ES-I3 (cell line): ENCODE data around the gene IL2RG.

Experiments
- H3K36me3 ChIP-seq: 2 replicates; pipeline ENCODE4 v1.6.1; 2013; ENCODE audit warnings: mild to moderate bottlenecking, low read length, control low read depth, moderate library complexity; ENCODE audit not compliant: insufficient read depth
- H3K4me1 ChIP-seq: 2 replicates; pipeline ENCODE4 v1.6.1; 2013; ENCODE audit warnings: mild to moderate bottlenecking, control low read depth, low read length; ENCODE audit not compliant: insufficient read depth
- H3K9ac ChIP-seq: 2 replicates; pipeline ENCODE4 v1.6.1; 2013; ENCODE audit warnings: low read depth, mild to moderate bottlenecking, low read length, moderate library complexity
- H3K9me3 ChIP-seq: 2 replicates; pipeline ENCODE4 v1.6.1; 2013; ENCODE audit warnings: mild to moderate bottlenecking, low read length, moderate library complexity; ENCODE audit not compliant: control insufficient read depth, insufficient read depth

IL2RG gene

DNA sequence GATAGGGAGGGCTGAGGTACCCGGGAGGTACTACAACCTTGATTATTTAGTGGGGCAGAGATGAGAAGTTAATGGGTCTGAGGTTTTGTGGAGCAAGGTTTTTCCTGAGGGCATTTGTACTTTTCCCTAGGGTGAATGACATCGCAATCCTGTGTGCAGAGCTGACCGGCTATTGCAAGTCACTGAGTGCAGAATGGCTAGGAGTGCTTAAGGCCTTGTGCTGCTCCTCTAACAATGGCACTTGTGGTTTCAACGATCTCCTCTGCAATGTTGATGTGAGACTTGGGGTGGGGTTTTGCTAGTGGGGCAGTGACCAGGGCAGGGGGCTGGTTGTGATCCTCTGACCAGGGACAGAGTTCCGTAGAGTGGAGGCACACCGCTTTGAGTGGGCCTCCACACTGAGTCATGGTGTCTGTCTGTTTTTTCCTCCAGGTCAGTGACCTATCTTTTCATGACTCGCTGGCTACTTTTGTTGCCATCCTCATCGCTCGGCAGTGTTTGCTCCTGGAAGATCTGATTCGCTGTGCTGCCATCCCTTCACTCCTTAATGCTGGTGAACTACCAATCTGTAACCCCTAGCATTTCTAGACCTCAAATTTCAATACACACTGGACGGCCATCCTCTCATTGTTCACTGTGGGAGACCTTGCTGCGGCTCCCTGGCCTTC, 16.9 kb upstream of the IL2RG start:
- Histone ChIP-seq H3K9ac (no peak overlapping the region), H3K36me3 (no peaks in the 10 kb centered on the region), H3K4me1 (peaks cover 11% of the 10 kb centered on the region), H3K9me3 (no peaks in the 10 kb centered on the region)

DNA sequence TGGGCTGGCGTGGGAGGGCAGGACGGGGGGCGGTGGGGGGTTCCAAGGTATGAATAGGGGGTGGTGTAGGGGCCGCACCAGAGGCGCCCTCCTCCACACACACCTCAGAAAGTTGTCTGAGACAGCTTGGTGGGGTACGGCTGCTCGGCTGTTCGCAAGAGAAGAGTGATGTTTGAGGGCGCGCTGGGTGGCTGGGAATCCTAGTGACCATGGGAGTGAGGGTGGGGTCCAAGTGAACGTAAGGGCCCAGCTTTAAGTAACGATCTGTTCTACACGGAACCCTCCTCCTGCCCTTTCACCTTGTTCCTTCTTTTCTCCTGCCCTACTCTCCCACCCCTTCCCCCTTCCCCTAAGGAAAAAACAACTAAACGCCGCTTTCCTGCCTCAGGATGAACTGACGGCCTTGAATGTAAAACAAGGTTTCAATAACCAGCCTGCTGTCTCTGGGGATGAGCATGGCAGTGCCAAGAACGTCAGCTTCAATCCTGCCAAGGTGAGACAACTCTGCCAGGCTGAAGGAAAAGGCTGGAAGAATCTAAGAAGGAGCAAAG, 7.7 kb upstream of the IL2RG start:
- Histone ChIP-seq H3K9me3 (no peaks in the 10 kb centered on the region), H3K36me3 (no peaks in the 10 kb centered on the region; the same call in 1 of the 2 replicates), H3K4me1 (no peaks in the 10 kb centered on the region), H3K9ac (peak overlapping the region; percentile 79)

DNA sequence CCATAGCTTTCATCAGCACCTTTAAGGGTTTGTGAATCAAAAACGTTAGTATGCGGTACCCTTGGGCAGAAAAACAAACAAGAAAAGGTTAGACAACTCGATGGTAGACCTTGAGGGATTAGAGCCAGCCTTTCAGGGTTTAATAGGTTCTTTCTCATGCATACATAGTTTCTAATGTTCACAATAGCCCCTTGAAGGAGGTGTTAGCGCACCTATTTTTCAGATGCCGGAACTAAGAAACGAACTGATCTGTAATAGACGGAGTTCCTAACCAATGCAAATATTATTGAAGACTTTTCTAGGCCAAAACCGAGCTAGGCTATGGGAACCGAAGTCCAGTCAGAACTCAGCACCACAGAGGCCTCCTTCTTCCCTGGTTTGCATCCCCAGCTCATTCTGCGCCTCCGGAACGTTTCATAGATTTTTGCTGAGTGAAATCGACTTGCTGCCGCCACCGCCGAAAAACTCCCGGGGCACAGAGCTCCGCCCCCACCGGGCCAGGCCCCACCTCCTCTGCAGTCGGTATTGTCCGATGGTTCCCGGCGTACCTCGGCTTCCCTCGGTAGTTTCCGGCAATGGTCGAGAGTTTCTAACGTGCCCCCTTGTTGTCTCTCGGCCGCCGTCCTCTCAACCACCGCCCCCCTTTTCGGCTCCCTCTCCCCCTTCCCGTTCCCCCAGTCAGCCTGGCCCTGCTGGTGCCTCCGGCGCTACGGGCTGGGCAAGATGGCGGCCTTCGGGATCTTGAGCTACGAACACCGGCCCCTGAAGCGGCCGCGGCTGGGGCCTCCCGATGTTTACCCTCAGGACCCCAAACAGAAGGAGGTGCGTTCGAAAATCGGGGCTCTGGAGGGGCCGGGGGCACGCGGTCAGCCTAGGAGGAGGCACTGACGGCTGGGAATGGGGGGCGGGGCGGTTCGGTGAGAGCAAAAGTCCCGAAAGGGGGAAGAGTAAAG, 6.9 kb upstream of the IL2RG start, which contains the start of gene MED12:
TSS of gene MED12 (plus strand) at position 565 of the 953 bp plus-strand sequence. CDS start at position 724, 159 bp downstream.
- Histone ChIP-seq H3K4me1 (no peaks in the 10 kb centered on the region), H3K9ac (peak within 1 kb of the TSS; percentile 79), H3K9me3 (no peaks in the 10 kb centered on the region), H3K36me3 (no peaks in the 10 kb centered on the region; the same call in 1 of the 2 replicates)

DNA sequence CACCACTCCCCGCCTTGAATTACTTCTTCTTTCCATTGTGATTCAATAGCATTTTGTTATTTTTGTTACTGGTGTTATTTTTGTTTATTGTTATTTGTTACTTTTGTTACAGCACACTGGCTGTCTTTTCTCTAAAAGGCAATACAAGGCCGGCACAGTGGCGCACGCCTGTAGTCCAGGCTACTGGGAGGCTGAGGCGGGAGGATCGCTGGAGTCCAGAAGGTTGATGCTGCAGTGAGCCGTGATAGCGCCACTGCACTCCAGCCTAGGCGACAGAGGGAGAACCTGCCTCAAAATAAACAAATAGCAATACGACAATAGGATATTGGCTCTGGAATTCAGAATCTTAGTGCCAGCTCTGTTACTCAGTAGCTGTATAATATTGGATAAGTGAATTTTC, 6.0 kb upstream of the IL2RG start:
- H3K36me3 ChIP-seq = no peaks in the 10 kb centered on the region; the same call in 1 of the 2 replicates
- no peaks in the 10 kb centered on the region for H3K4me1 ChIP-seq
- H3K9me3 ChIP-seq = no peaks in the 10 kb centered on the region
- peak overlapping the region; percentile 79; the same call in 1 of the 2 replicates for H3K9ac ChIP-seq

DNA sequence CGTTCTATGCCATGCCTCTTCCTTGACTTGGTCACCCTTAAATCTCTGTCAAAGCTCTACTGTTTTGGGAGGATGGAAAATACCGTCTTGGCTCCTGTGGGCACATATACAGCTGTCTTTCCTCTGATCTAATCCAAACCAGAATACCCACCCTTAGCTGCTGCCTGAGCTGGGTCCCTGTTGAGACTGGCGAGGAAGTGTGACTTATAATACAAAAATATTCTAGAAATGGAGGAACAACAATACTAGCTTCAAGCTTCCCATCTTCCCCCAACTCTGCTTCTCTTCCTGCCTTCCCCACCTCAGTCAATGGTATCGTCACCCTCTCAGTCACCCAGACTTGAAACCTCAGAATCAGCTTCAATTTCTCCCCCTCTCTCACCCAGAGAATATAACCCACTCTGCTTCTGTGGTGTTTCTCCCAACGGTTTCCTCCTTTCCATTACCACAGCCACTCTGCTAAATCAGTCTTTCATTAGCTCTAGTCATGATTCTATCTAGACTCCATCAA, 599 bp upstream of the IL2RG start:
- no peaks in the 10 kb centered on the region for H3K9me3 ChIP-seq
- H3K9ac ChIP-seq = no peak overlapping the region
- no peaks in the 10 kb centered on the region; the same call in 1 of the 2 replicates for H3K4me1 ChIP-seq
- no peaks in the 10 kb centered on the region for H3K36me3 ChIP-seq

DNA sequence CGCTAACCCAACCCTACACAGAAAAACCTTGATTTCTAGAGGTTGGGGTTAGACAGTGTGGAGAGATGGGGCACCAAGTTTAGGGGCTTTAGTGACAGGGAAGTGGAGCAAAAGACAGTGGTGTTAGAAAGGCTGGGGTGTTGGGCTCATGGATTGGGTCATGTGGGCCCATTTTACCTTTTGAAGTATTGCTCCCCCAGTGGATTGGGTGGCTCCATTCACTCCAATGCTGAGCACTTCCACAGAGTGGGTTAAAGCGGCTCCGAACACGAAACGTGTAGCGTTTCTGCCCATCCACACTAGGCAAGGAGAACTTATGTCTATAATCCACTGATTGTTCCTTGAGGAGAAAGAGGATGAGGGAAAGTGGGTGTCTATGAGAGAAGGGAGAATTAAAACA, 2.3 kb downstream of the IL2RG start:
- Histone ChIP-seq H3K4me1 (peaks cover 6% of the 10 kb centered on the region), H3K36me3 (no peaks in the 10 kb centered on the region), H3K9ac (no peak overlapping the region), H3K9me3 (no peaks in the 10 kb centered on the region)

DNA sequence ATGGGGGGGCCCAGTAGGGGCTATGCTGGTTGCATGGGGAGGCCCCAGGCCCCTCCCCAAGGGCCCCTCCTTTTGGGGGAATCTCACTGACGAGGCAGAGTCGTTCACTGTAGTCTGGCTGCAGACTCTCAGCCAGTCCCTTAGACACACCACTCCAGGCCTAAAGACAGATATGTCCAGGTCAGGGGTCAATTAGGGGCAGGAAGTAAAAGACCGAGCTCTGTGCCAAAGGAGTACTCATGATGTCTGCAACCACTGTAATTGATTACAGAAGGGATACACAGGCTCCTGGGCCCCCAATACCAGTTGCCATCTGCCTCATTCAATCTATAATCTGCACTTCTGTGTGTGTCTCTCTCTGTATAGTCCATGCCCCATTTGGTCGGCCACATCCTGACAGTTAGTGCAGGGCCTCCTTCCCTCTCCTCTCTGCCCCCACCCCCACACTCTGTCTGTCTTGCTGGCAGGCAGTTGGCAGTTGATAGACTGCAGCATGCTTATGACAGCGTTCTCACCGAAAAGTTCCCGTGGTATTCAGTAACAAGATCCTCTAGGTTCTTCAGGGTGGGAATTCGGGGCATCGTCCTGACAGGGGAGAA, 3.5 kb downstream of the IL2RG start:
- Histone ChIP-seq H3K9me3 (no peaks in the 10 kb centered on the region), H3K4me1 (peaks cover 8% of the 10 kb centered on the region), H3K36me3 (no peaks in the 10 kb centered on the region), H3K9ac (no peak overlapping the region)

DNA sequence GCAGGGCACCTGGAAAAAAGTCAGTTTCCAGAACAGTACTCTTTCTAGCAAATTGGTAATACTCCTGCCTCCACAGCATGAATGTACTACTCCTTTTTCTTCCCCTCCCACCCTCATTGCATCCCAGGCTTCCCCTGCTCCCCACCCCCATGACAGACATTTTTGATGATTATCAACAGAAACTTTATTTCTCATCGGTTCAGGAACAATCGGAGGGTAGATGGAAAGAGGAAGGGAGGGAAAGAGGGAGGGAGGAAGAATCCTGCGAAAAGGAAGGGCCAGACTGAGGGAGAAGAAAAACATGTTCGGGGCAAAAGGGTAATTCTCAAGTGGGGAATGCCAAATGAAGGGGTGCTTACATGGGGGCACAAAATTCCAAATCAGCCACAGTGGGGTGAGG, 4.1 kb downstream of the IL2RG start:
- Histone ChIP-seq H3K9ac (no peak overlapping the region), H3K36me3 (no peaks in the 10 kb centered on the region)

DNA sequence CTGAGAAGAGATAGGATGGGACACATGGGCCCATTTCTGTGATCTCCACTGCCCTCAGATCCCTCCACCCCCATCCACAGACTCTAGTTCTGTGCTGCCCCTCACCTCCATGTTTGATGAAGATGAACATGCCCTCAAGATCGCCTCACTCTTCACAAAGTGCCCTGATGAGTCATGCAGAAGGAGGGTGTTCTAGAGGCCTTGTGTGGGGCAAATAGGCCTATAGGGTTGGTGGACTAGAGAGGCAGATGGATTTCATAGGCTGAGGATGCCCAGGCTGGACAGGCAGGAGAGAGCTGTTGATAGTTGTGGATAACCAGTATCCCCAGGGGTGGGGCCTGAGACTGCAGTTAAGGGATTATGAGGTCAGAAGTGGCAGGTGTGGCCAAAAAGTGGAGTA, 5.0 kb downstream of the IL2RG start, which contains the start of gene CXorf65:
TSS of gene CXorf65 (minus strand) at position 314 of the 400 bp plus-strand sequence. CDS start at position 130, 184 bp downstream.
- H3K9me3 ChIP-seq = no peaks in the 10 kb centered on the region
- H3K9ac ChIP-seq = no peak within 1 kb of the TSS
- H3K4me1 ChIP-seq = peaks cover 21% of the 10 kb centered on the region
- H3K36me3 ChIP-seq = no peaks in the 10 kb centered on the region

More for the DNA sequence above, 4.1 kb downstream of the IL2RG start:
- H3K9me3 ChIP-seq = no peaks in the 10 kb centered on the region
- peaks cover 13% of the 10 kb centered on the region for H3K4me1 ChIP-seq

DNA sequence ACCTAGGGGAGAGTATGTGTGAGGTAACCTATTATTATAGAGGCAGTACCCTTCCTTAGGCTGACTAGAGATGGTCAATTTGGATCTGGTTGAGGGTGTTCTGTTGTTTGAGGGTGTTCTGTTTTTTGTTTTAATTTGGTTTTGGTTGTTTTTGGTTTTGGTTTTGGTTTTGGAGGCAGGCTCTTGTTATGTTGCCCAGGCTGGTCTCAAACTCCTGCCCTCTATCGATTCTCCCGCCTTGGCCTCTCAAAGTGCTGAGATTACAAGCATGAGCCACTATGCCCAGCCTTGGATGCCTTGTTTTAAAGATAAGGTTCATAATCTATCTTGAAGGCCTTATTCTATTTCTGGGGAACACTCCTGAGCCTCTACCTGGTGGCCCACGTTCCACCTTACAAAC, 5.7 kb downstream of the IL2RG start:
- peaks cover 27% of the 10 kb centered on the region for H3K4me1 ChIP-seq
- H3K36me3 ChIP-seq = no peaks in the 10 kb centered on the region
- no peak overlapping the region for H3K9ac ChIP-seq
- H3K9me3 ChIP-seq = no peaks in the 10 kb centered on the region

DNA sequence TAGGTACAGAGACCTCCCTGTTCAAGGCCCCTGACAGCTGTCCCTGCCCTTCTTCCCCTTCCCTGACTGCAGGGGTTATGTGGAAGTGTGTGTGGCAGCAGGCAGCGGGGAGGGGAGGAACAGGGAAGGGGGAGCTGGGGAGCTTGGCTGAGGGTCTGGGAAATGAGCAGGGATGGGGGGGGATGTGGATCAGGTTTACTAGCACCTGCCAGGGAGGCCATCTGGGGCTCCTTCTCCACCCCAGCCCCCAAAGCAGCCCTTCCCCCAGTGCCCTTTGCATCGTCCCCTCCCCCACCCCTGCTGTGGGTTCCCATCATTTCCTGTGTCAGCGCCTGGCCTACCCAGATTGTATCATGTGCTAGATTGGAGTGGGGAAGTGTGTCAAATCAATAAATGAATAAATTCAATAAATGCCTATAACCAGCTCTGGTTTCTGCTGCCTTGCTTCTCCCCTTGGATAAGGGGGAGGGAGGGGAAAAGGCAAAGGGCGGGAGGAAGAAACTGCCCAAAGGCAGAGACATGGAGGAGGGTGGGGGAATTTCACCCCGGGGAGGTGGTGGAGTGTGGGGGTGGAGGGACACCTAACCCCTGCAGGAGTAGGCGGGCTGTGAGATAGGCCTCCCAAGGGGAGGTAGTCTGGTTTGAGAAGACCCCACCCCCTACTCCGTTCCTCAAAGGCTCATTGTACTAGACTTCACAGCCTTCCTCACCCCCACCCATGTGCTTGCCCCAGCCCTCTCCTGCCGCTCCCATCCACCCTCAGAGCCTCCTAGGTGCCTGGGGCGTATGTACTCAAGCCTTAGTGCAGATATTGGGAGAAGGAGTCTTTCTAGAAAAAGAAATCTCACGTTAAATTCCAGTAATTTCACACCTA, 8.0 kb downstream of the IL2RG start:
- peaks cover 38% of the 10 kb centered on the region for H3K4me1 ChIP-seq

DNA sequence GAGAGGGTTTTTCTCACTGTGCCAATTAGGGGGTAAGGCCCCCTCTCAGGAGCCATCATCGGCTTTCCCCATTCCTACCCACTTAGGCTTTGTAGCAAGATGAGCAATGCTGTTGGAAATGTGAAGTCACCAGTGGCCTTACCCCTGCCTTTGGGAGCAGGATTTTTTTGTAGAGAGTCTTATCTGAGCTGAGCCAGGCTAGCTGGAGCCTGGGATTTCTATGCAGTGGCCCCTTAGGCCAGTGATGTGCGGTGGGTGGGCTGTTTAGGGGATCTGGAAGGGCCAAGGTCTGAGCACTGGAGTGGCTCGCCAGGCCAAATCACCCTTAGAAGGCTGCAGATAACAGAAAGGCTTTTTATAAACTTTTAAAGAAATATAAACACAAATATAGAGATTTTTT, 9.1 kb downstream of the IL2RG start:
- Histone ChIP-seq H3K4me1 (peaks cover 42% of the 10 kb centered on the region), H3K9me3 (no peaks in the 10 kb centered on the region), H3K9ac (no peak overlapping the region)

More for the DNA sequence above, 8.0 kb downstream of the IL2RG start:
- Histone ChIP-seq H3K36me3 (no peaks in the 10 kb centered on the region), H3K9me3 (no peaks in the 10 kb centered on the region), H3K9ac (peak overlapping the region; percentile 58)

More for the DNA sequence above, 9.1 kb downstream of the IL2RG start:
- no peaks in the 10 kb centered on the region for H3K36me3 ChIP-seq
